NOMO-1 (cell line): ENCODE data around the gene HAO1.
"Not testable (repeated sequence)": the region's sequence is repeated elsewhere in the genome, so short reads cannot be mapped to it uniquely, and the experiment has no call there.

Source experiments
- DNase-seq, 2 experiments: peaks; one replicate each; lab custom pipeline; 2025; ENCODE audit not compliant: unreplicated experiment in 2 of 2; lab: John Stamatoyannopoulos, UW

Gene HAO1

GRCh38 chr20:7940341-7940740, at the start of gene HAO1:
Gene HAO1, minus strand, starts transcription at chr20:7940458. Its CDS starts 36 bp downstream, at chr20:7940422.
- no peak for DNase-seq

DNA sequence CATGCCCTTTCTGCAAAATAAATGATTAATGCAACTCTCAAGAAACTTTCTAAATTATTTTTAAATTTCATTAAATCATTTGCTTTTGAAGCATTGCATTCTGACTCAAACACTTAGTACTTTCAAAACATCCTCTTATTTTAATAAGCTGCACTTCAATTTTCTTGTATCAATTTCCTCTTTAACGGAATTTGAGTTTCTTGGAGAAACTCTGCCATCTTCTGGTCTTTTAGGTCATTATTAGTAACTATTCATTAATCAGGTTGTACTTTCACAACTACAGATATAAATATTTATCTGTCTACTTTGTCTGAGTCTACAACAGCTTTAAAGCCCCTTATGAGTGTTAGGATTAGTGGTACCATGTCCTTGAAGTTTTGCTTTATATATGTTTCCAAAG, 49.1 kb upstream of the HAO1 start:
- no peak for DNase-seq

DNA sequence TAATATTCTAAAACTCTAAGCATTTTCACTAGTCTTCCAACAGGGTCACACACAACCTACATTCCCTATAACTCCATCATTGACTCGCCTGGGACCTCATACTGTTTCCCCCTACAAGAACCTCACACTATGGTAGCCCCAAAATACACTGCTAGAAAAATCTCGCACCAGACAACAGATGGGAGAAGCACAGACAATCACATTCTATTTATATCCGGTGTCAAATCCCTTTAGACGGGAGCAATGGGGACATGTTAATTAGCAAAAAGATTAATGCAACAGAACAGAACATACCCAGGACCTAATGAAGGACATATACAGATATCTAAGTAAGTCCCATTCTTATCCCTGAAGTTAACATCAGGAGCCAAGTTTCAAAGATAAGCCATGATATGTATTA, 45.7 kb upstream of the HAO1 start:
- DNase-seq = no peak

GRCh38 chr20:7984192-7984591, 43.9 kb upstream of the HAO1 start:
- no peak for DNase-seq

DNA sequence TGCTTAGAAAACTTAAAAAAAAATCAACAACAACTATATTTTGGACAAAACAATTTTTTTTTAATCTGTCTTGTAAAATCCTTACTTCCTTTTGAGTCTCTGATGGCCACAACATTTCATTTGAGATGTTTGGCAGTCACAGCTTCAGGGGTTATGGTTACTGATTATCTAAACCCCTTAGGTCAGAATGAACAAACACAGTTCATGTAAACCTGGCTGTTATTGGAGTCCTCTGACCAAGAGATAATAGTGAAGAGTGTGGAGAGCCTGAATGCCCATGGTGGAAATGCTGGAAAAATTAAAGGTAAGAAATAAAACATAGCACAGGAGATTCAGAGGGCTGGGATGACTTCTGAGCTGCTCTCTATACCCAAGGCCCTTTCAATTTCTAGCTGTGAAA, 41.1 kb upstream of the HAO1 start:
- DNase-seq = no peak

- DNase-seq = peak in 1 of 2 experiments; percentile 36
Measured at GRCh38 chr20:7980332-7981046, 40.2 kb upstream of the HAO1 start.

DNA sequence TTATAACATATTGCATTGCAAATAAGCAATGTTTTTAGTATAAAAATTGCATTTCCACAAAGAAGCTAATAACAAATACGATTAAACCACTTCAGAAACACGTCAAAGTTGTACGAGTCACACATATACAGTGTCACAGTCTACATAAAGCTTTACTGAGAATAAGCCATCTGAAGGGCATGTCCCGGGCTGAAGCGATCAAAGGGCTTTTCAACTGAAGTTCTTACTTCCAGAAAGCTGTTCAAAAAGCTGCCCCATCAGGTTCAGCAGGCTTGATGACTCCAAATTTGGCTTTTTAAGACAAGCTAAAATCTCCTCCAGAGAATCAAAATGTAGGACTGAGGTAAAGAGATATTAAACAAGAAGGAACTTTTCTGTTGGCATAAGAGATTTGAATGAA, 37.5 kb upstream of the HAO1 start:
- DNase-seq = no peak

DNA sequence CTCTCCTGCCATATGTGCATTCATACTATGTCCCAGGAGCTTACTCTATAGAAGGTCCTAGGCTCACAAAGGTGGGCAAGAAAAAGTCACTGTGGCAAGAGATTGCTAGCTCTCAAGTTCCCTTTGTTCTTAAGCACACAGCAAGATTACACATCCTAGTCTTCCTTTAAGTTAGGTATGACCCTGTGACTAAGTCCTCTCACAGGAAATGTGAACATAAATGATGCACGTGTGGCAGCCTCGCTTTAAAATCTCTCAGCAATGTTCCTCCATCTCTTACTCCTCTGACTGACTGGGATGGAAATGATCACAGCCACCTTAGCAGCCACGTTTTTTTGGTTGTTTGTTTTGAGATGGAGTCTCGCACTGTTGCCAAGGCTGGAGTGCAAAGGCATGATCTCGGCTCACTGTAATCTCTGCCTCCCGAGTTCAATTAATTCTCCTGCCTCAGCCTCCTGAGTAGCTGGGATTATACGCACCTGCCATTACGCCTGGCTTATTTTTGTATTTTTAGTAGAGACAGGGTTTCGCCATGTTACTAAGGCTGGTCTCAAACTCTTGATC, 35.7 kb upstream of the HAO1 start:
- no peak for DNase-seq

DNA sequence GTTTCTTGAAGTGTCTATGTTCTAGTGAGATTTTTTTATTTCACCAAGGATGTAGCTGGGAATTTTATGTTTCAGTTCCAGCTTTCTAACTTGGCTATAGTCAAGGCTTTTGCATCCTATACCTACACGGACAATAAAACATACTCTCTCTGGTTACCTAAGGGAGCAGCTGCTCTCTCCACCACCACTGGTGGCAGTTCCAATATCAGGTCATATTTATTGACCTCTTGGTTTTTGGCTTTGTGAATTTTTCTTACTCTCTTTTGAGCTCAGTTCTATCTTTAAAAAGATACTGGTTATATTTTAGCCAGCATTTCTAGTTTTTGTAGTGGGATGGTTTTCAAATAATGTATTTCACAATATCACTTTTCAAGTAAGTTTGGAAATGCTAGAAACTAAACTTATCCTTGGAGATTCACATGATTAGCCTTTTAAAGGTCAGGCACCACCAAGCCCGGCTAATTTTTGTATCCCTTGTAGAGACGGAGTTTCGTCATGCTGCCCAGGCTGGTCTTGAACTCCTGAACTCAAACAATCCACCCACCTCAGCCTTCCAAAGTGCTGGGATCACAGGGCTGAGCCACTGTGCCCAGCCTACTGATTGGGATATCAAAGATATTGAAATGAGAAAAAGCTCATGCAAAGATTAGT, 34.7 kb upstream of the HAO1 start:
- no peak for DNase-seq

DNA sequence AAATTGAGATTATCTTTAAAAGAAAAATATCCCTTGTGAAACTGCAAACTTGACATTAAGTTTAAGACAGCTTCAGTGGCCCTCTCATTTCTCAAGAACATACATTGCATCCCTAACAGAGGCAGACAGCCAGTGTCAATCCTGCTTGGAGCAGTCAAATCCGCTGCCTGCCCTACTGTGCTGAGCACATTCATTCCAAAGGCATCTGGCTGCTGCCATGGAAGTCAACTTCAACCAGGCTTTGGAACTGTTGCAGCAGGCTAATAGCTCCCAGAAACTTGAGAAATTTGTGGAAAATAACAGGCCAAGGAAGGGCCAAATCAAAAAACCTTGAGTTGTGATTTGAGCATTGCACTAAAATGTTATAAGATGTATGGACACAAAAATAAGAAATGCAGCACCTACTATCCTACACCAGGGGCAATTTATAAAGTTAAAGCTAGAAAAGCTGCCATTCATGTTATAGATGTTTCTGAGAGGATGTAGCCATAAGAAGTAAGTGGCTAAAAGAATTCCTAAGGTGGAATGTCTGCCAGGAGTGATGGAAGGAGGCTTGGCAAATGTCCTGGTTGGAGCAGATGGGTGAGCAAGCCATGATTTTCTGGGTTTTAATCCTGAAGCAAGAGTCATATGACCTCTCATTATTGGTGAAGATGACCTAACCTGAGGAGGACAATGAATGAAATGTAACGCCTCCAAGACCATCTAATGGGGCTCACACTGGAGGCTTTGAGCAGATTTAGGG, 31.4 kb upstream of the HAO1 start:
- DNase-seq = no peak

GRCh38 chr20:7967199-7967844, 27.1 kb upstream of the HAO1 start:
- no peak for DNase-seq

- DNase-seq = no peak
Measured at GRCh38 chr20:7966176-7966575, 25.9 kb upstream of the HAO1 start.

- DNase-seq = no peak
Measured at GRCh38 chr20:7959484-7959883, 19.2 kb upstream of the HAO1 start.

GRCh38 chr20:7956561-7956960, 16.3 kb upstream of the HAO1 start:
- DNase-seq = not testable (repeated sequence)

GRCh38 chr20:7950387-7950786, 10.1 kb upstream of the HAO1 start:
- no peak for DNase-seq

DNA sequence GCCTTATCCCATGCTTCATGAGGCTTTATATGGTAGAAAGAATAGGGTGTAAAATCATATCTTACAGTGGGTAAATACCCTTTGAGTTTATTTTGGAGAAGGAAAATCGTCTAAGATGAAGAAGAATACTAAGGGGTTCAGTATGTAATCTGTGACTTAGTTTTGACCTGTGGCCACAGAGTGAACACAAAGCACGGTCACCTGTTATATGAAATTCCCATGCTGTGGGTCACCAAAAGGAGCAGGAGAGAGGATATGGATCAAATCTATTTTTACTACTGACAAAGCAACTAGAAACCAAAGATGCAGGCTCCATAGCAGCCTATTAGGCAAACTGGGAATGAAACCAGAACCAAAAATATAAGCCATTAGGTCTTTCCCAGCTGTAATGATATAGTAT, 3.6 kb upstream of the HAO1 start:
- DNase-seq = no peak

- DNase-seq = no peak
Measured at GRCh38 chr20:7939663-7940062, 595 bp downstream of the HAO1 start.

DNA sequence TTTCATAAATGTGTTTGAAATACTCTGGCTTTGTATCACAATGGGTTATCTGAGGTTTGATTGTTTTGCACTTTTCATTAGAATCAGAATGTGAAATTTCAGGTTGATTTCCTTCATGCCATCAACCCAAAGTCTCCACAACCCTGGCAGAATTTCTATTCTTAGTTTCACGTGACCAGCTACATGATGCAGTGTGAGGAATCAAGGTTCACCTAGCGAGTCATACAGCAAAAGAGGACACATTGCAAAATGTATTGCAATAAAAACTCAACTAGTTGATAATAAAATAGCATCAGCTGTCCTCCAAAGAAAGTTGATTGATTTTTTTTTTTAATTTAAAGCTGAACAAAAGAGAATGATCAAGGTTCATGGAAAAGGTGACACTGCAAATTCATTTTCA, 2.2 kb downstream of the HAO1 start:
- DNase-seq = no peak

DNA sequence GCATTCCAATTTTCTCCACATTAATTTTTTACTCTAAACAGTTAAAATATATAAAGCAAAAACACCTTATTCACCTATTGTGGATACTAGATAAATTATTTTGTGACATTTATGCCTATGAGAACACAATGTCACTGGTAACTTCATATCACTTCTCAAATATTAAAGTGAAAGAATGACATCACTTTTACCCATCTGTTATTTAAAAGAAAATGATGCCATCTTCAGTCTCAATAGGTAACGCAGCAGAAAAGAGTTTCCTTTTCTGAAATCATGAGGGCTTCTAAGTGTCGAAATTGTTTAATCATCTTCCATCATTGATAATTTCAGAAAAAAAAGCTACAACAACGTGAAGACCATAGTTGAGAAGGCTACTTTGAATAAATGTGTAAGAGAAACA, 2.9 kb downstream of the HAO1 start:
- DNase-seq = no peak

- peak in 1 of 2 experiments; percentile 58 for DNase-seq
Measured at GRCh38 chr20:7935027-7935551, 5.2 kb downstream of the HAO1 start.

DNA sequence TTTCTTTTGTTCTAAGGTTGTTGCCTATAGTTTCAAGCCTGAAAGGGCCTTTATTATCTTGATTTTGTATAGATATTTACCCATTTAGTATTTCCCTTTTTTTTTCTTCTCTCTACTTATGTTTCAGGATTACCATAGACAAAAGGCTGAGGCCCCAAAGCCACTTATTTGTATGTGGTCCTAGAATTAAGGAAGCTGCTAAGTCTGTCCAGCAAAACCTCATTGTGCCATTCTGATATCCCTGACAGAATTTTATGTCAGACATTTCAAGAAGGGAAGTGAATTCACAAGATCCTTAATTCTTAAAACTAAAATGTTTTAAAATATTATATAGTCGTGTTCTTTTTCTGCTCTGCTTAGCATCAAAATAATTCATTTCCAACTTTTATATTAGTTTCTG, 6.9 kb downstream of the HAO1 start:
- peak in 1 of 2 experiments; percentile 37 for DNase-seq
